ENCODE measurements around the gene OLR1. TPM values are rescaled to one million over a fixed set of nuclear protein-coding genes. Genes with fewer than 3 reads are reported as not detected.

OLR1 gene
- total RNA-seq, 1 donor from 2014 or later, result not detected

DNA sequence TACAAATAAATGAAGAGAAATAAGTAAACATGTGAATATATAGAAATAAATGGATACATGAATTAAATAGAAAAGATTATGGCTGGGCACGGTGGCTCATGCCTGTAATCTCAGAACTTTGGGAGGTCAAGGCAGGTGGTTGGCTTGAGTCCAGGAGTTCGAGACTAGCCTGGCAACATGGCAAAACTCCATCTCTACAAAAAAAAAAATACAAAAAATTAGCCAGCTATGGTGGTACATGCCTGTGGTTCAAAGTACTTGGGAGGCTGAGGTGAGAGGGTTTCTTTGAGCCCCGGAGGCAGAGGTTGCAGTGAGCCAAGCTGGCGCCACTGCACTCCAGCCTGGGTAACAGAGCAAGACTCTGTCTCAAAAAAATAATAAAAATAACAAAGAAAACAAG lies 36.8 kb downstream of the OLR1 start:
- H3K4me3 ChIP-seq (ENCODE audit: low read depth, low read length), result no peak overlapping the region
- TF ChIP-seq, protein P1, sequence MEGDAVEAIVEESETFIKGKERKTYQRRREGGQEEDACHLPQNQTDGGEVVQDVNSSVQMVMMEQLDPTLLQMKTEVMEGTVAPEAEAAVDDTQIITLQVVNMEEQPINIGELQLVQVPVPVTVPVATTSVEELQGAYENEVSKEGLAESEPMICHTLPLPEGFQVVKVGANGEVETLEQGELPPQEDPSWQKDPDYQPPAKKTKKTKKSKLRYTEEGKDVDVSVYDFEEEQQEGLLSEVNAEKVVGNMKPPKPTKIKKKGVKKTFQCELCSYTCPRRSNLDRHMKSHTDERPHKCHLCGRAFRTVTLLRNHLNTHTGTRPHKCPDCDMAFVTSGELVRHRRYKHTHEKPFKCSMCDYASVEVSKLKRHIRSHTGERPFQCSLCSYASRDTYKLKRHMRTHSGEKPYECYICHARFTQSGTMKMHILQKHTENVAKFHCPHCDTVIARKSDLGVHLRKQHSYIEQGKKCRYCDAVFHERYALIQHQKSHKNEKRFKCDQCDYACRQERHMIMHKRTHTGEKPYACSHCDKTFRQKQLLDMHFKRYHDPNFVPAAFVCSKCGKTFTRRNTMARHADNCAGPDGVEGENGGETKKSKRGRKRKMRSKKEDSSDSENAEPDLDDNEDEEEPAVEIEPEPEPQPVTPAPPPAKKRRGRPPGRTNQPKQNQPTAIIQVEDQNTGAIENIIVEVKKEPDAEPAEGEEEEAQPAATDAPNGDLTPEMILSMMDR (conservative IDR thresholded peaks at IDR 0.05; ENCODE audit: low read depth, low read length), result no peak
- DNase-seq (ENCODE audit: low read depth), result no peak

DNA sequence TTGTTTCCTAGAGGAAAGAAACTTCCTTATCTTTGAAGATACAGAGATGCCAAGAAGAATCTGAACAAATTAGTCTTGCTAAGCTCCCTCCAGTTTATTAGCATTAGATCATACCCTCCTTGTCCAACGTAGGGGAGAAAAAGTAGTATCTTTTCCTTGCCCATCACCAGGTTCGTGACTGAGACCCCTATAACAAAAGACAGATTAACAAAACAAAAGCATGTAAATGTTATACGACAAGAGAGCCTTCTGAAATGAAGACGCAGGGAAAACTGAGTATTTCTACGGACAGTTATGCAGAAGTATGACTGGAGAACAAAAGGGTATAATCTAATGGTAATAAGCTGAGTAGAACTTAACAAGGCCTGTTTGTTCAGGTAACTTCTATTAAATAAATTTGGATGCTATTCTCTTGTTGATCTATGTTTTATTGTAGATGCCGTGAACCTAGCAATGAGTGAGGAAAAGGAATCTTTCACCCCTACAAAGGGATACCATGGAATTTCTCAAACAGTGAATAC lies 39.0 kb downstream of the OLR1 start:
- TF ChIP-seq, protein P1 (conservative IDR thresholded peaks at IDR 0.05; ENCODE audit: low read depth, low read length), result no peak
- DNase-seq (ENCODE audit: low read depth), result no peak
- H3K4me3 ChIP-seq (ENCODE audit: low read depth, low read length), result no peak overlapping the region

DNA sequence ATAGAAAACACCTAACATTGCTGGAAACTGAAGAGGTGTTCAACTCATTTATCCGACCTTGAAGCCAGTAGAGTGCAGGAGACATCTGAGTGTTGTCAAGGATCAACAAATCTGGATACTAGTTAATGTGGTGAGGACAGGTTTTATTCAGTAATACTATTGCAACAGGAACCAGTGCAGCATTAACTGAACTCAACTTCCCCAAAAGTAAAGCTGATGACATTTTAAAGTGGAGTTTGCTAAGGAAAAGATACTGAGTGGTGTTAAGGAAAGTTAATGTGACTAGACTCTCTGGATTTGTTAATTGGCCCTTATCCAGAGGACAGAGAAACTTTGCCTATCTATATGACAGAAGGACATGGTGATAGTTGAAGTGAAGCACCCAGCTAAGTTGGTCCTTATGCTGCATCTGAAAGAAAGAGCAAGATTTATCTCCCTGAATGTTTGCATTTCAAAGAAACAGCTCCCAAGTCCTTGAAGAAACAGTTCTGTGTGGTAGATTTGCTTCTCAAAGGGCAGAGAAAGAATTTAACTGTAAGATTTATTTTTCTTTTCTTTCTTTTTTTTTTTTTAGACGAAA lies 40.7 kb downstream of the OLR1 start:
- no peak overlapping the region for H3K4me3 ChIP-seq (ENCODE audit: low read depth, low read length)
- DNase-seq (ENCODE audit: low read depth), result no peak
- TF ChIP-seq, protein P1 (conservative IDR thresholded peaks at IDR 0.05; ENCODE audit: low read depth, low read length), result no peak

DNA sequence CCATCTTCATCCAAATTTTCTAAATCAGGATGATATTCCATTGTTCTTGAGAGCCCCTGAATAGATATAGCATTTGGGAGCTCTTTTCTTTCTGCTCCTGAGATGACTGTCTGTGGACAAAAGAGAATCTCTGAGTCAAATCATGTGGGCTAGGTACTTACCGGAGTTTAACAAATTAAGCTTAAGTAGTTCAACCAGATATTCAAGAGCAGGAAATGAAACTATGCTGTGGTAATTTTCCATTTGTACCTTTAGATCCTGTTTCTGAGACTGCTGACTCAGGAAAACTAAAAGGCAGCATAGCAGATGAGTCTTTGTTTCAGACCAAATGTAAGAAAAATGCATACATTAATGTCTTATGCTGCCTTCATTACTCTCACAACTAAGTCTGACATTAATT lies 41.9 kb downstream of the OLR1 start, which contains the start of gene CLEC7A:
Gene CLEC7A (minus strand): TSS at position 158 of the 400 bp plus-strand sequence. CDS start 117 bp downstream, at position 41.
- TF ChIP-seq, protein P1 (conservative IDR thresholded peaks at IDR 0.05; ENCODE audit: low read depth, low read length), result no peak
- no peak for DNase-seq (ENCODE audit: low read depth)
- H3K4me3 ChIP-seq (ENCODE audit: low read depth, low read length), result no peak within 1 kb of the TSS

DNA sequence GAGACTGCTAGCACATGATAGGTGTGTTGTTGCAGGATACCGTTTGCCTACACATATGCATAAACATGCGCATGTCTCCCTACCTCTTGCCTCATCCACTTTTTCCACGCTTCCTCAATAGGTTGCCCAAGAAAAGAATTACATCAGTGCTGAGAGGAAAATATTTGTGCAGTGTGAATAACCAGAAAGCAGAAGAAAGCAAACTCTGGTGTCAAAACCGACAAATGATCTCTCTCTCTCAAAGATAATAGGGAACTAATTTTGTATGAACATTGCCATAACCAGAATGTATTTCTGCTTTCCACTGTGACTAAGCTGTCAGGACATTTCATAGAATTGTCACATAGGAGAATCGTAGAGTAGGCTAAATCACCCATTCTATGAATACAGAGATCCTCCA lies 43.2 kb downstream of the OLR1 start:
- TF ChIP-seq, protein P1 (conservative IDR thresholded peaks at IDR 0.05; ENCODE audit: low read depth, low read length), result no peak

DNA sequence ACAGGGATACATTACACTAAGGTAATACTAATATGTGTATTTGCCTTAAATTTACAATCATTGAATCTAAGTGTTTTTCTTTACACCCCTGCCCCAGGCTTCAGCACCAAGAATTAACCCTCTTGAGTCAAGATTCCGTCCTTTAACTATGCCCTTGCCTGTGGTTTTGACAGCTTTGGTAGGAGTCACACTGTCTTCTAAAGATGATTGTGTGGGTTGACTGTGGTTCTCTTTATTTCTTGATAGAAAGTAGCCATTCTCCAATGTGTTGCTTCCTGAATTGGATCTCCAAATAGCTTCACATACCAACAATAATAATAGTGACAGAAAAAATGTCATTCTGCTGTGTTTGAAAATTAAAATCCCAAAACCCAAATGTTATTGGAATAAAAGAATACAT lies 45.5 kb downstream of the OLR1 start:
- DNase-seq (ENCODE audit: low read depth), result no peak
- H3K4me3 ChIP-seq (ENCODE audit: low read depth, low read length), result no peak overlapping the region
- TF ChIP-seq, protein P1 (conservative IDR thresholded peaks at IDR 0.05; ENCODE audit: low read depth, low read length), result no peak

More for the DNA sequence above, 43.2 kb downstream of the OLR1 start:
- DNase-seq (ENCODE audit: low read depth), result no peak
- no peak overlapping the region for H3K4me3 ChIP-seq (ENCODE audit: low read depth, low read length)

DNA sequence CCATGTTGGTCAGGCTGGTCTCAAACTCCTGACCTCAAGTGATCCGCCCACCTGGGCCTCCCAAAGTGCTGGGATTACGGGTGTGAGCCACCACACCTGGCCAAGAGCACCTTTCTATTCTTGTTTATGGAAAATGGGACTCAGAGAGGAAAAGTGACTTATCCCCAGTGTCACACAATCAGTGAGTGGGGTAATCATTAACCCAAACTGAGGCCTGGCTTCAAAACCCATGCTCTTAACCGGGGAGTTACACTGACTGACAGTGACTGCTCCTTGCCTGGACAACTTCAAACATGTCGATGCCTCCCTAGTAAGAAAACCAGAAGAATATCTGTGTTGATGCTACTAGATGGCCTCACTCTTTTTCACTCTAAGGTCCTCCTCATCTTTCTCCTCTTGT lies 49.2 kb downstream of the OLR1 start:
- H3K4me3 ChIP-seq (ENCODE audit: low read depth, low read length), result no peak overlapping the region
- no peak for DNase-seq (ENCODE audit: low read depth)
- TF ChIP-seq, protein P1 (conservative IDR thresholded peaks at IDR 0.05; ENCODE audit: low read depth, low read length), result no peak
